Measurements from ENCODE around the gene MAGEC1. TPM values are rescaled to one million over a fixed set of nuclear protein-coding genes. Genes with fewer than 3 reads are reported as not detected.
"Not testable (repeated sequence)": the region's sequence is repeated elsewhere in the genome, so short reads cannot be mapped to it uniquely, and the experiment has no call there.

The MAGEC1 gene
- total RNA-seq (2014; rRNA removed; shearing (Covaris generic); ENCODE audit: low replicate concordance), result not detected in 2 replicates

- in situ Hi-C loops (cut with HindIII; ENCODE audit: low pct_unique_long_range_greater_than_20kb, low sequenced_read_pairs), result no loop called here
- no peak for DNase-seq (ENCODE audit: low read depth)
These were observed at the start of gene MAGEC1 for GRCh38 chrX:141903400-141904155. MAGEC1 (plus strand) TSS chrX:141903894; CDS start chrX:141905073, 1,179 bp downstream.

GRCh38 chrX:141857479-141857878 lies 46.2 kb upstream of the MAGEC1 start:
- in situ Hi-C loops (cut with HindIII; ENCODE audit: low pct_unique_long_range_greater_than_20kb, low sequenced_read_pairs), result no loop called here
- DNase-seq (ENCODE audit: low read depth), result no peak

- in situ Hi-C loops (cut with HindIII; ENCODE audit: low pct_unique_long_range_greater_than_20kb, low sequenced_read_pairs), result no loop called here
- DNase-seq (ENCODE audit: low read depth), result no peak
These were observed 24.1 kb upstream of the MAGEC1 start for GRCh38 chrX:141879616-141880015.

- in situ Hi-C loops (cut with HindIII; ENCODE audit: low pct_unique_long_range_greater_than_20kb, low sequenced_read_pairs); DNase-seq (ENCODE audit: low read depth): not testable (repeated sequence)
These were observed 14.9 kb upstream of the MAGEC1 start for GRCh38 chrX:141888811-141889210.

- DNase-seq (ENCODE audit: low read depth), result no peak
- in situ Hi-C loops (cut with HindIII; ENCODE audit: low pct_unique_long_range_greater_than_20kb, low sequenced_read_pairs), result no loop called here
These were observed 9.0 kb upstream of the MAGEC1 start for GRCh38 chrX:141894733-141895132.

- DNase-seq (ENCODE audit: low read depth), result no peak
- in situ Hi-C loops (cut with HindIII; ENCODE audit: low pct_unique_long_range_greater_than_20kb, low sequenced_read_pairs), result no loop called here
These were observed 6.0 kb upstream of the MAGEC1 start for GRCh38 chrX:141897690-141898089.

- in situ Hi-C loops (cut with HindIII; ENCODE audit: low pct_unique_long_range_greater_than_20kb, low sequenced_read_pairs), result no loop called here
- DNase-seq (ENCODE audit: low read depth), result no peak
These were observed 1.3 kb upstream of the MAGEC1 start for GRCh38 chrX:141902366-141902765.

- in situ Hi-C loops (cut with HindIII; ENCODE audit: low pct_unique_long_range_greater_than_20kb, low sequenced_read_pairs), result no loop called here
- no peak for DNase-seq (ENCODE audit: low read depth)
These were observed 568 bp downstream of the MAGEC1 start for GRCh38 chrX:141904262-141904661.

GRCh38 chrX:141917801-141918200 lies 14.1 kb downstream of the MAGEC1 start:
- in situ Hi-C loops (cut with HindIII; ENCODE audit: low pct_unique_long_range_greater_than_20kb, low sequenced_read_pairs), result no loop called here
- DNase-seq (ENCODE audit: low read depth), result no peak

GRCh38 chrX:141924293-141924692 lies 20.6 kb downstream of the MAGEC1 start:
- DNase-seq (ENCODE audit: low read depth), result no peak
- in situ Hi-C loops (cut with HindIII; ENCODE audit: low pct_unique_long_range_greater_than_20kb, low sequenced_read_pairs), result no loop called here

GRCh38 chrX:141928432-141928831 lies 24.7 kb downstream of the MAGEC1 start:
- DNase-seq (ENCODE audit: low read depth), result no peak
- in situ Hi-C loops (cut with HindIII; ENCODE audit: low pct_unique_long_range_greater_than_20kb, low sequenced_read_pairs), result no loop called here

GRCh38 chrX:141934059-141934641 lies 30.5 kb downstream of the MAGEC1 start:
- DNase-seq (ENCODE audit: low read depth), result no peak
- in situ Hi-C loops (cut with HindIII; ENCODE audit: low pct_unique_long_range_greater_than_20kb, low sequenced_read_pairs), result no loop called here

GRCh38 chrX:141935645-141936044 lies 32.0 kb downstream of the MAGEC1 start:
- no peak for DNase-seq (ENCODE audit: low read depth)
- in situ Hi-C loops (cut with HindIII; ENCODE audit: low pct_unique_long_range_greater_than_20kb, low sequenced_read_pairs), result no loop called here

GRCh38 chrX:141936080-141936479 lies 32.4 kb downstream of the MAGEC1 start:
- peak; percentile 2 for DNase-seq (ENCODE audit: low read depth)
- in situ Hi-C loops (cut with HindIII; ENCODE audit: low pct_unique_long_range_greater_than_20kb, low sequenced_read_pairs), result no loop called here

- DNase-seq (ENCODE audit: low read depth), result no peak
- in situ Hi-C loops (cut with HindIII; ENCODE audit: low pct_unique_long_range_greater_than_20kb, low sequenced_read_pairs), result no loop called here
These were observed 37.5 kb downstream of the MAGEC1 start for GRCh38 chrX:141941234-141941633.

- DNase-seq (ENCODE audit: low read depth), result no peak
- in situ Hi-C loops (cut with HindIII; ENCODE audit: low pct_unique_long_range_greater_than_20kb, low sequenced_read_pairs), result no loop called here
These were observed 41.7 kb downstream of the MAGEC1 start for GRCh38 chrX:141945426-141945825.

GRCh38 chrX:141947350-141947749 lies 43.7 kb downstream of the MAGEC1 start:
- in situ Hi-C loops (cut with HindIII; ENCODE audit: low pct_unique_long_range_greater_than_20kb, low sequenced_read_pairs), result no loop called here
- no peak for DNase-seq (ENCODE audit: low read depth)

- in situ Hi-C loops (cut with HindIII; ENCODE audit: low pct_unique_long_range_greater_than_20kb, low sequenced_read_pairs), result no loop called here
- no peak for DNase-seq (ENCODE audit: low read depth)
These were observed 48.9 kb downstream of the MAGEC1 start for GRCh38 chrX:141952603-141953002.

GRCh38 chrX:141958675-141959074 lies 55.0 kb downstream of the MAGEC1 start:
- DNase-seq (ENCODE audit: low read depth), result no peak
- in situ Hi-C loops (cut with HindIII; ENCODE audit: low pct_unique_long_range_greater_than_20kb, low sequenced_read_pairs), result no loop called here

Measured in Caki2 (cell line).